ENCODE results near the gene B2M. TPM values are rescaled to one million over a fixed set of nuclear protein-coding genes. Genes with fewer than 3 reads are reported as not detected.
"Not testable (repeated sequence)": the region's sequence is repeated elsewhere in the genome, so short reads cannot be mapped to it uniquely, and the experiment has no call there.

The B2M gene
- total and polyA plus RNA-seq, 2 of the 8 experiments (the other 6 are each of a cell fraction or from before 2014, with no cell fraction given) = 78.9 to 907 TPM

GRCh38 chr15:44728232-44728575, 16.9 kb downstream of the B2M start:
- Histone ChIP-seq H3K4me2 (ENCODE audit: insufficient read depth in 1 of 2, low read depth in 2 of 2, low read length in 2 of 2) (peak overlapping the region; percentile 82 to 87), H3K18ac (ENCODE audit: extremely low read depth, low read length) (peak overlapping the region; percentile 75; the same call in 1 of the 2 replicates), H2BK5ac (ENCODE audit: low read depth, low read length) (peak overlapping the region; percentile 72; the same call in 1 of the 2 replicates), H3K27ac (ENCODE audit: low read depth, low read length) (peak overlapping the region; percentile 51; the same call in 1 of the 2 replicates), H3K4me3 (ENCODE audit: extremely low read depth in 1 of 4, insufficient read depth in 2 of 4, low read depth in 3 of 4, low read length in 4 of 4) (peak overlapping the region; percentile 80 to 90 (median 90); a peak in 6 of 8 replicates), H3K9ac (replicated peaks in 1 of 4; ENCODE audit: extremely low read depth in 1 of 4, low read depth in 3 of 4, low read length in 3 of 4) (peak overlapping the region in 2 of 4 experiments; percentile 20 to 76; a peak in 4 of 7 replicates)
- H2AK5ac ChIP-seq (ENCODE audit: low read depth, low read length); H2BK12ac ChIP-seq (ENCODE audit: low read depth, low read length); H3K9me3 ChIP-seq (ENCODE audit: insufficient read depth in 2 of 2, low read depth in 1 of 2, low read length in 1 of 2); H2BK20ac ChIP-seq (ENCODE audit: low read length); H3K4me1 ChIP-seq (replicated peaks in 1 of 4; ENCODE audit: control insufficient read depth in 3 of 4, insufficient read depth in 4 of 4, low read length in 3 of 4); H3K4ac ChIP-seq (replicated peaks; ENCODE audit: insufficient read length, low read depth, low read length); H3K27me3 ChIP-seq (replicated peaks in 1 of 4; ENCODE audit: control insufficient read depth in 3 of 4, extremely low read depth in 1 of 4, insufficient read depth in 3 of 4, low read length in 3 of 4); H3K23ac ChIP-seq (ENCODE audit: insufficient read length); H4K8ac ChIP-seq (ENCODE audit: extremely low read depth, insufficient read depth, low read length); FAIRE-seq; H3K79me1 ChIP-seq (ENCODE audit: low read depth, low read length); H2BK15ac ChIP-seq (ENCODE audit: low read length); H3K23me2 ChIP-seq (ENCODE audit: low read depth, low read length); H2AFZ ChIP-seq (ENCODE audit: low read length); H3K79me2 ChIP-seq (ENCODE audit: control insufficient read depth in 1 of 2, insufficient read depth in 2 of 2, low read length in 2 of 2); H2BK120ac ChIP-seq (replicated peaks; ENCODE audit: low read depth, low read length); H4K20me1 ChIP-seq (replicated peaks in 1 of 2; ENCODE audit: control insufficient read depth in 1 of 2, insufficient read depth in 2 of 2, low read length in 2 of 2); H4K5ac ChIP-seq (ENCODE audit: insufficient read length, low read depth, low read length); H3K36me3 ChIP-seq (ENCODE audit: control insufficient read depth in 2 of 4, insufficient read depth in 4 of 4, low read length in 3 of 4); H3K14ac ChIP-seq (ENCODE audit: insufficient read length); H4K91ac ChIP-seq (replicated peaks; ENCODE audit: insufficient read length, low read length); H3K56ac ChIP-seq (replicated peaks; ENCODE audit: insufficient read length, low read depth, low read length); DNase-seq (ENCODE audit: low read depth in 1 of 2, low spot score in 2 of 2): not testable (repeated sequence)
- TF ChIP-seq KDM1A (IDR thresholded peaks at IDR 0.05; ENCODE audit: borderline replicate concordance, low read length) = 0 out of 2 replicates have a peak, but pooled peaks have one; percentile 14
- ChIA-PET POLR2A (ENCODE audit: partially characterized antibody) (interaction anchor here (1.1 to 6.3 kb wide), 6 partner anchors 10 to 65 kb away, joined by 4 to 64 read pairs (median 8); partner anchors contain the start of genes B2M, PATL2 and SPG11), CTCF (ENCODE audit: partially characterized antibody) (interaction anchor here (1.4 to 4.9 kb wide), 4 partner anchors 10 to 64 kb away, joined by 3 to 31 read pairs (median 17); partner anchors contain the start of gene SPG11)
- 80% methylated on average over 5 of the region's 5 CpGs; no CpG with 5 or more reads in 1 of the 2 experiments for WGBS, 2 experiments (ENCODE audit: extremely low coverage in 1 of 2, insufficient coverage in 1 of 2, insufficient read length in 1 of 2, insufficient replicate concordance in 2 of 2, low coverage in 1 of 2, low lambda C conversion rate in 2 of 2, missing lambda C conversion rate in 1 of 2)

Measured in H1 (cell line).